ENCODE results near the gene CLASP2.
A peak's percentile ranks its signal among the peaks of the same experiment; 100 is the strongest.
"Not testable (repeated sequence)": the region's sequence is repeated elsewhere in the genome, so short reads cannot be mapped to it uniquely, and the experiment has no call there.

CLASP2 gene

DNA sequence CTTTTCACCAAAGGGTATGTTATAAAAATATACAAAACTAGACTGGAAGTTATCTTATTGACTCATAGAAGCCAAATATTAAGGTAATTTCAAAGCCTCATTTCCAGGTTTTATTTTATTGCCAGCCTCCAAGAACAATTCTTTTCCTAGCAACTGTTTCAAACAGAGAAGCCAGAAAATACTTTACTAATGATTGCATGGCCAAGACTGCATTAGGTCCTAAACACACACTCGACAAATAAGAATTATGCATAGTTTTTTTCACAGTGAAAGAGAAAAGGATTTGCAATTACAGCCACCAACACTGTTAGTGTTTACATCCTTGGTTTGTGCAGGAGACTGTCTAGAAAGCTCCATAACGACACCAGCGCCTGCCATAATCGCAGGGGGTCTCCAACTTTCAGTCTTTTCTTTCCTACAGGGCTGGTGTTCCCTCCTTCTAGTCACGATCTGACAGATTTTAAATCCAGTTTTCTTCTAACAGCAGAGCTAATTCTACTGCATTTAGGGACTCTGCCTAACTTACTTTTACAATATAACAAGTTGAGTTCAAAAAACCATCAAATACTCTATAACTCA, 58.1 kb downstream of the CLASP2 start:
- DNase-seq, result no peak
- Histone ChIP-seq H3K27me3 (no peaks in the 10 kb centered on the region), H3K4me1 (peaks cover 0 to 40% (median 13%) of the 10 kb centered on the region in 4 donors), H3K4me3 (peak overlapping the region; percentile 44 to 50), H3K27ac (peak overlapping the region; percentile 27 to 68), H3K36me3 (no peaks in the 10 kb centered on the region), H3K9me3 (no peaks in the 10 kb centered on the region)
- intact Hi-C loops (cut with DNase I; ENCODE audit: low total_unique reads), result no loop called here
- TF ChIP-seq, protein P1, sequence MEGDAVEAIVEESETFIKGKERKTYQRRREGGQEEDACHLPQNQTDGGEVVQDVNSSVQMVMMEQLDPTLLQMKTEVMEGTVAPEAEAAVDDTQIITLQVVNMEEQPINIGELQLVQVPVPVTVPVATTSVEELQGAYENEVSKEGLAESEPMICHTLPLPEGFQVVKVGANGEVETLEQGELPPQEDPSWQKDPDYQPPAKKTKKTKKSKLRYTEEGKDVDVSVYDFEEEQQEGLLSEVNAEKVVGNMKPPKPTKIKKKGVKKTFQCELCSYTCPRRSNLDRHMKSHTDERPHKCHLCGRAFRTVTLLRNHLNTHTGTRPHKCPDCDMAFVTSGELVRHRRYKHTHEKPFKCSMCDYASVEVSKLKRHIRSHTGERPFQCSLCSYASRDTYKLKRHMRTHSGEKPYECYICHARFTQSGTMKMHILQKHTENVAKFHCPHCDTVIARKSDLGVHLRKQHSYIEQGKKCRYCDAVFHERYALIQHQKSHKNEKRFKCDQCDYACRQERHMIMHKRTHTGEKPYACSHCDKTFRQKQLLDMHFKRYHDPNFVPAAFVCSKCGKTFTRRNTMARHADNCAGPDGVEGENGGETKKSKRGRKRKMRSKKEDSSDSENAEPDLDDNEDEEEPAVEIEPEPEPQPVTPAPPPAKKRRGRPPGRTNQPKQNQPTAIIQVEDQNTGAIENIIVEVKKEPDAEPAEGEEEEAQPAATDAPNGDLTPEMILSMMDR (IDR thresholded peaks at IDR 0.05), result no peak

- peaks cover 0 to 40% (median 13%) of the 10 kb centered on the region in 4 donors for H3K4me1 ChIP-seq
- no peaks in the 10 kb centered on the region for H3K36me3 ChIP-seq
- intact Hi-C loops (cut with DNase I; ENCODE audit: low total_unique reads), result no loop called here
- TF ChIP-seq, protein P1 (IDR thresholded peaks at IDR 0.05), result no peak
- peak overlapping the region; percentile 44 to 50 for H3K4me3 ChIP-seq
- H3K27me3 ChIP-seq, result no peaks in the 10 kb centered on the region
- no peaks in the 10 kb centered on the region for H3K9me3 ChIP-seq
- peak; percentile 65 to 74 for DNase-seq
- peak overlapping the region; percentile 27 to 68 for H3K27ac ChIP-seq
These were observed 58.8 kb downstream of the CLASP2 start for GRCh38 chr3:33658991-33659848.

DNA sequence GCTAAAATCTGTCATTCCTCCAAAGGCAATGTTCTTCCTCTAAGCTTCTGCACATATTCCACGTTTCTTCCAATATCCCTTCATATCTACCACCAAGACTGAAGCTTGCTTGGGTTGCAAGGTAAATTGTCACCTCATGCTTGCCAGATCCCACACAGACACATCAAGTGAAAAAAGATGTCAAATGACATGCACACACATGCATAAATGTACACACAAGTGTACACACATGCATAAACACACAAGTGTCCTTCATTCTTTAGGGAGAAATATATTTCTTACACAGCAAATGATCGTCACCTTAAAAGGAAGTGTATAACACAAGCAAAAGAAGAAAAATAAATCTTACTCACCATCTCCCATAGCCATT, 59.4 kb downstream of the CLASP2 start:
- H3K27ac ChIP-seq, result peak overlapping the region; percentile 27 to 68
- no peak for DNase-seq
- peak overlapping the region; percentile 44 to 50 for H3K4me3 ChIP-seq
- H3K36me3 ChIP-seq, result no peaks in the 10 kb centered on the region
- no peaks in the 10 kb centered on the region for H3K9me3 ChIP-seq
- intact Hi-C loops (cut with DNase I; ENCODE audit: low total_unique reads), result no loop called here
- peaks cover 0 to 40% (median 13%) of the 10 kb centered on the region in 4 donors for H3K4me1 ChIP-seq
- no peaks in the 10 kb centered on the region for H3K27me3 ChIP-seq
- TF ChIP-seq, protein P1 (IDR thresholded peaks at IDR 0.05), result no peak

- Histone ChIP-seq H3K27ac (peak overlapping the region in 1 of 2 donors; percentile 68), H3K4me3 (peak overlapping the region; percentile 44 to 50), H3K4me1 (peaks cover 0 to 40% (median 13%) of the 10 kb centered on the region in 4 donors), H3K9me3 (no peaks in the 10 kb centered on the region), H3K36me3 (no peaks in the 10 kb centered on the region), H3K27me3 (no peaks in the 10 kb centered on the region)
- no peak for DNase-seq
- intact Hi-C loops (cut with DNase I; ENCODE audit: low total_unique reads), result no loop called here
- TF ChIP-seq, protein P1 (IDR thresholded peaks at IDR 0.05), result no peak
These were observed 60.0 kb downstream of the CLASP2 start for GRCh38 chr3:33658039-33658438.

DNA sequence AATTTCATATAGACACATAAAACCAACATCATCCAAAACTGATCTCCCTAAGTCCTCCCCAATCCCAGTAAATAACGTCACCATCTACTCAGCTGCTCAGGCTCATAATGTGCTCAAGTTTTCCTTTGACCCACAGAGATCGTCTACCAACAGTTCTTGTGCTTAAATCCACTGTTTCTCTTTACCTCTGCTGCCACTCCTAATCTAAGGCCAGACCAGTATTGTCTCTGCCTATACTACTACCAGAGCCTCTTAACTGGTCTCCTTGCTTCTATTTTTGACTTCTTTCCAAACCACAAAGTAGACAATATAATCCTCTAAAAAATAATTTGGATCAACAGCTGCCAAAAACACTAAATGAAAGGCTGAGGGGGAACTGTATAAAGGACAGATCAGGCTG, 65.3 kb downstream of the CLASP2 start:
- Histone ChIP-seq H3K36me3 (peaks cover 0 to under 1% (median 0%) of the 10 kb centered on the region in 3 donors), H3K27ac (no peak overlapping the region), H3K4me1 (peaks cover 0 to 11% (median under 1%) of the 10 kb centered on the region in 4 donors), H3K4me3 (no peak overlapping the region), H3K9me3 (no peaks in the 10 kb centered on the region), H3K27me3 (no peaks in the 10 kb centered on the region)
- intact Hi-C loops (cut with DNase I; ENCODE audit: low total_unique reads), result no loop called here
- DNase-seq, result no peak
- TF ChIP-seq, protein P1 (IDR thresholded peaks at IDR 0.05), result no peak

GRCh38 chr3:33651101-33651500, 67.0 kb downstream of the CLASP2 start:
- H3K4me1 ChIP-seq; H3K36me3 ChIP-seq; H3K27me3 ChIP-seq; H3K4me3 ChIP-seq; intact Hi-C loops (cut with DNase I; ENCODE audit: low total_unique reads); H3K9me3 ChIP-seq; DNase-seq; H3K27ac ChIP-seq: not testable (repeated sequence)

All from tibial artery (tissue), 4 donors.